Naive thymus-derived CD8-positive, alpha-beta T cell (primary cell): ENCODE results near the gene EXOC4. TPM values are rescaled to one million over a fixed set of nuclear protein-coding genes. Genes with fewer than 3 reads are reported as not detected.
A peak's percentile ranks its signal among the peaks of the same experiment; 100 is the strongest.
"Not testable (repeated sequence)": the region's sequence is repeated elsewhere in the genome, so short reads cannot be mapped to it uniquely, and the experiment has no call there.

ENCODE experiments used
- ATAC-seq, 2 donors: fragments of 150-1000 bp; cut with Tn5 transposase in 1 of 2; sonication (Bioruptor Pico), chemical (Tn5 transposase) in 1 of 2; 1 replicate in 1 of 2; 2 replicates in 1 of 2; pipeline ENCODE4 v1.10.0; 2021; ENCODE audit warnings: mild to moderate bottlenecking in 2 of 2, moderate library complexity in 2 of 2
- POLR2A ChIA-PET: fragments of 350-600 bp; sonication (Branson Sonifier 250); formaldehyde crosslinking; loops from one replicate; lab custom pipeline; 2021; ENCODE audit warnings: antibody characterized with exemption; lab: Charles Lee
- DNase-seq, 10 donors: peaks; one replicate each; pipeline versions ENCODE4 v3.0.0 to v3.0.0-alpha.2; 2020 to 2022
- H3K27ac Mint-ChIP-seq, 10 donors: one replicate each; pipeline ENCODE4 v1.8.0; 2020 to 2022; ENCODE audit warnings: mild to moderate bottlenecking in 10 of 10, mixed read lengths in 10 of 10, moderate library complexity in 4 of 10, inconsistent platforms in 1 of 10
- H3K27me3 Mint-ChIP-seq, 5 donors: one replicate each; pipeline ENCODE4 v1.8.0; 2021 to 2022; ENCODE audit warnings: mixed read lengths in 5 of 5
- H3K36me3 Mint-ChIP-seq, 3 donors: one replicate each; pipeline ENCODE4 v1.8.0; 2020 to 2022; ENCODE audit warnings: mixed read lengths in 3 of 3, mild to moderate bottlenecking in 2 of 3, inconsistent platforms in 1 of 3
- H3K4me1 Mint-ChIP-seq, 4 donors: one replicate each; pipeline ENCODE4 v1.8.0; 2021 to 2022; ENCODE audit warnings: mixed read lengths in 4 of 4
- H3K4me3 Mint-ChIP-seq, 10 donors: one replicate each; pipeline ENCODE4 v1.8.0; 2020 to 2022; ENCODE audit warnings: mild to moderate bottlenecking in 10 of 10, mixed read lengths in 10 of 10, moderate library complexity in 6 of 10, inconsistent platforms in 1 of 10
- H3K9me3 Mint-ChIP-seq, 9 donors: one replicate each; pipeline ENCODE4 v1.8.0; 2020 to 2022; ENCODE audit warnings: mixed read lengths in 9 of 9, mild to moderate bottlenecking in 3 of 9, inconsistent platforms in 1 of 9, moderate library complexity in 1 of 9
- polyA plus RNA-seq, 3 donors: library from polyadenylated mRNA; unstranded; fragments of 300-500 nt; fragmentation: Illumina TruSeq; gene quantifications; one replicate each; pipeline ENCODE4 v1.2.3, GENCODE V29; 2021
- total RNA-seq, 8 experiments: library from RNA in 2 of 8; stranded (reverse) in 2 of 8; gene quantifications; one replicate each; pipeline ENCODE4 v1.2.3 and lab custom pipeline; 2021 to 2026

Gene EXOC4
- total and polyA plus RNA-seq, 5 experiments from 2014 or later = 29.4 to 68.6 (median 42.4) TPM

- Mint-ChIP-seq H3K36me3 (peaks cover 0 to 2% (median 0%) of the 10 kb centered on the region in 3 donors), H3K9me3 (no peaks in the 10 kb centered on the region), H3K4me1 (peaks cover 0 to 13% (median 8%) of the 10 kb centered on the region in 4 donors), H3K4me3 (no peak overlapping the region), H3K27me3 (no peaks in the 10 kb centered on the region), H3K27ac (no peak overlapping the region)
- POLR2A ChIA-PET = no interaction called here
- ATAC-seq (no peak), DNase-seq (no peak)
These were observed 4.0 kb upstream of the EXOC4 start for GRCh38 chr7:133248901-133249300.

- Mint-ChIP-seq H3K9me3 (no peaks in the 10 kb centered on the region), H3K36me3 (peaks cover 0 to 2% (median 2%) of the 10 kb centered on the region in 3 donors), H3K4me1 (peaks cover 6 to 44% (median 37%) of the 10 kb centered on the region in 4 donors), H3K27me3 (no peaks in the 10 kb centered on the region), H3K4me3 (peak overlapping the region; percentile 93 to 99 (median 96)), H3K27ac (peak overlapping the region in 9 of 10 donors; percentile 89 to 99 (median 97))
- ATAC-seq = no peak
- POLR2A ChIA-PET = interaction anchor here (0.7 to 1.8 kb wide), 2 partner anchors 170 to 549 kb away, joined by 3 to 5 read pairs; partner anchors contain the start of gene CHCHD3
- DNase-seq = no peak
These were observed 396 bp upstream of the EXOC4 start for GRCh38 chr7:133252506-133252857.

- POLR2A ChIA-PET = interaction anchor here (0.6 to 1.8 kb wide), 2 partner anchors 171 to 1417 kb away, joined by 4 to 5 read pairs; partner anchors contain the start of gene CHCHD3
- no peak for ATAC-seq
- H3K27ac Mint-ChIP-seq = peak overlapping the region; percentile 89 to 99 (median 97)
- H3K9me3 Mint-ChIP-seq = no peaks in the 10 kb centered on the region
- H3K4me1 Mint-ChIP-seq = peaks cover 10 to 54% (median 46%) of the 10 kb centered on the region in 4 donors
- peak in 1 of 10 donors; percentile 29 for DNase-seq
- H3K27me3 Mint-ChIP-seq = no peaks in the 10 kb centered on the region
- H3K36me3 Mint-ChIP-seq = peaks cover 0 to 2% (median 2%) of the 10 kb centered on the region in 3 donors
- peak overlapping the region; percentile 93 to 99 (median 96) for H3K4me3 Mint-ChIP-seq
These were observed 619 bp downstream of the EXOC4 start for GRCh38 chr7:133253519-133253875.

- Mint-ChIP-seq H3K36me3 (peaks cover 0 to 3% (median 2%) of the 10 kb centered on the region in 3 donors), H3K4me1 (peaks cover 10 to 59% (median 48%) of the 10 kb centered on the region in 4 donors), H3K27ac (peak overlapping the region in 1 of 10 donors; percentile 50), H3K9me3 (no peaks in the 10 kb centered on the region), H3K4me3 (peak overlapping the region in 5 of 10 donors; percentile 12 to 99 (median 93)), H3K27me3 (no peaks in the 10 kb centered on the region)
- DNase-seq = no peak
- POLR2A ChIA-PET = interaction anchor here (0.6 kb wide), 1 partner anchor 64 kb away, joined by 5 read pairs; no protein-coding TSS in a partner anchor
- no peak for ATAC-seq
These were observed 2.6 kb downstream of the EXOC4 start for GRCh38 chr7:133255486-133255885.

GRCh38 chr7:133258174-133258573 is 5.3 kb downstream of the EXOC4 start:
- POLR2A ChIA-PET = no interaction called here
- peak overlapping the region in 3 of 10 donors; percentile 1 to 31 (median 9) for H3K27ac Mint-ChIP-seq
- H3K4me3 Mint-ChIP-seq = no peak overlapping the region

GRCh38 chr7:133265821-133266220 is 12.9 kb downstream of the EXOC4 start:
- Mint-ChIP-seq H3K27ac (no peak overlapping the region), H3K4me3 (no peak overlapping the region), H3K27me3 (no peaks in the 10 kb centered on the region), H3K4me1 (peaks cover 15 to 70% (median 33%) of the 10 kb centered on the region in 4 donors), H3K9me3 (no peaks in the 10 kb centered on the region), H3K36me3 (peaks cover 0 to 35% (median 27%) of the 10 kb centered on the region in 3 donors)
- ATAC-seq = no peak
- no peak for DNase-seq
- POLR2A ChIA-PET = no interaction called here

More at GRCh38 chr7:133258174-133258573, 5.3 kb downstream of the EXOC4 start:
- H3K36me3 Mint-ChIP-seq = peaks cover 0 to 14% (median 7%) of the 10 kb centered on the region in 3 donors
- peaks cover 14 to 67% (median 62%) of the 10 kb centered on the region in 4 donors for H3K4me1 Mint-ChIP-seq
- H3K9me3 Mint-ChIP-seq = no peaks in the 10 kb centered on the region
- no peak for DNase-seq
- no peaks in the 10 kb centered on the region for H3K27me3 Mint-ChIP-seq
- ATAC-seq = no peak

GRCh38 chr7:133268355-133268754 is 15.5 kb downstream of the EXOC4 start:
- peaks cover 0 to 24% (median 24%) of the 10 kb centered on the region in 3 donors for H3K36me3 Mint-ChIP-seq
- H3K4me3 Mint-ChIP-seq = peak overlapping the region in 1 of 10 donors; percentile 5
- H3K4me1 Mint-ChIP-seq = peaks cover 13 to 50% (median 24%) of the 10 kb centered on the region in 4 donors
- DNase-seq = no peak
- POLR2A ChIA-PET = no interaction called here
- H3K9me3 Mint-ChIP-seq = no peaks in the 10 kb centered on the region
- no peak overlapping the region for H3K27ac Mint-ChIP-seq
- no peaks in the 10 kb centered on the region for H3K27me3 Mint-ChIP-seq
- ATAC-seq = no peak

GRCh38 chr7:133272336-133272735 is 19.5 kb downstream of the EXOC4 start:
- Mint-ChIP-seq H3K27ac (no peak overlapping the region), H3K4me1 (peaks cover 15 to 32% (median 24%) of the 10 kb centered on the region in 4 donors), H3K27me3 (no peaks in the 10 kb centered on the region), H3K36me3 (peaks cover 7 to 47% (median 37%) of the 10 kb centered on the region in 3 donors), H3K4me3 (no peak overlapping the region), H3K9me3 (no peaks in the 10 kb centered on the region)
- POLR2A ChIA-PET = no interaction called here
- ATAC-seq = no peak
- no peak for DNase-seq

- Mint-ChIP-seq H3K4me1 (peaks cover 11 to 24% (median 18%) of the 10 kb centered on the region in 4 donors), H3K9me3 (peaks cover 0 to 3% (median 0%) of the 10 kb centered on the region in 9 donors), H3K4me3 (no peak overlapping the region), H3K36me3 (peaks cover 13 to 51% (median 43%) of the 10 kb centered on the region in 3 donors), H3K27ac (no peak overlapping the region), H3K27me3 (no peaks in the 10 kb centered on the region)
- POLR2A ChIA-PET = interaction anchor here (0.6 kb wide), 1 partner anchor 574 kb away, joined by 7 read pairs; no protein-coding TSS in a partner anchor
- ATAC-seq (no peak), DNase-seq (no peak)
These were observed 20.3 kb downstream of the EXOC4 start for GRCh38 chr7:133273227-133273626.

GRCh38 chr7:133274265-133274664 is 21.4 kb downstream of the EXOC4 start:
- Mint-ChIP-seq H3K27ac (no peak overlapping the region), H3K27me3 (no peaks in the 10 kb centered on the region), H3K9me3 (peaks cover 0 to 6% (median 0%) of the 10 kb centered on the region in 9 donors), H3K4me1 (peaks cover 2 to 18% (median 12%) of the 10 kb centered on the region in 4 donors), H3K4me3 (no peak overlapping the region), H3K36me3 (peaks cover 16 to 53% (median 52%) of the 10 kb centered on the region in 3 donors)
- ATAC-seq = no peak
- POLR2A ChIA-PET = interaction anchor here (0.6 kb wide), 1 partner anchor 23 kb away, joined by 6 read pairs; no protein-coding TSS in a partner anchor
- no peak for DNase-seq

- POLR2A ChIA-PET = no interaction called here
- no peak for ATAC-seq
- no peaks in the 10 kb centered on the region for H3K27me3 Mint-ChIP-seq
- no peak for DNase-seq
- H3K4me1 Mint-ChIP-seq = peaks cover 2 to 18% (median 12%) of the 10 kb centered on the region in 4 donors
- H3K9me3 Mint-ChIP-seq = peaks cover 0 to 6% (median 0%) of the 10 kb centered on the region in 9 donors
- peak overlapping the region in 1 of 10 donors; percentile 48 for H3K27ac Mint-ChIP-seq
- H3K36me3 Mint-ChIP-seq = peaks cover 16 to 56% (median 53%) of the 10 kb centered on the region in 3 donors
- no peak overlapping the region for H3K4me3 Mint-ChIP-seq
These were observed 22.1 kb downstream of the EXOC4 start for GRCh38 chr7:133275008-133275407.

- Mint-ChIP-seq H3K27ac (no peak overlapping the region), H3K27me3 (no peaks in the 10 kb centered on the region)
These were observed 22.7 kb downstream of the EXOC4 start for GRCh38 chr7:133275446-133276095.

GRCh38 chr7:133278975-133279374 is 26.1 kb downstream of the EXOC4 start:
- H3K27me3 Mint-ChIP-seq, DNase-seq, ATAC-seq, POLR2A ChIA-PET, H3K9me3 Mint-ChIP-seq, H3K27ac Mint-ChIP-seq, H3K4me3 Mint-ChIP-seq: not testable (repeated sequence)
- peaks cover 16 to 72% (median 67%) of the 10 kb centered on the region in 3 donors for H3K36me3 Mint-ChIP-seq
- peaks cover 0 to 20% (median 12%) of the 10 kb centered on the region in 4 donors for H3K4me1 Mint-ChIP-seq

More at GRCh38 chr7:133275446-133276095, 22.7 kb downstream of the EXOC4 start:
- peaks cover 16 to 53% (median 51%) of the 10 kb centered on the region in 3 donors for H3K36me3 Mint-ChIP-seq
- no peak overlapping the region for H3K4me3 Mint-ChIP-seq
- DNase-seq (no peak), ATAC-seq (no peak)
- POLR2A ChIA-PET = no interaction called here
- H3K4me1 Mint-ChIP-seq = peaks cover 2 to 16% (median 10%) of the 10 kb centered on the region in 4 donors
- H3K9me3 Mint-ChIP-seq = peaks cover 0 to 6% (median 0%) of the 10 kb centered on the region in 9 donors
